Common myeloid progenitor, CD34-positive (primary cell): ENCODE data around the gene METTL16.
"Not testable (repeated sequence)": the region's sequence is repeated elsewhere in the genome, so short reads cannot be mapped to it uniquely, and the experiment has no call there.

Experiments
- CTCF ChIA-PET: fragments of 350-600 bp; sonication (Branson Sonifier 250); formaldehyde crosslinking; loops from one replicate; lab custom pipeline; 2021; ENCODE audit warnings: antibody characterized with exemption; lab: Charles Lee
- POLR2A ChIA-PET: fragments of 350-600 bp; sonication (Branson Sonifier 250); formaldehyde crosslinking; loops from one replicate; lab custom pipeline; 2021; ENCODE audit warnings: antibody characterized with exemption; lab: Charles Lee
- DNase-seq, 3 donors: peaks; one replicate each; pipeline versions ENCODE4 v3.0.0 to v3.0.0-alpha.2; 2013
- H3K27ac ChIP-seq, 2 experiments: 1 replicate in 1 of 2; 2 replicates in 1 of 2; pipeline ENCODE4 v1.7.0; 2013; ENCODE audit warnings: inconsistent platforms in 2 of 2, low read length in 2 of 2, mild to moderate bottlenecking in 2 of 2, low read depth in 1 of 2, moderate library complexity in 1 of 2; ENCODE audit not compliant: severe bottlenecking in 2 of 2, insufficient read depth in 1 of 2, poor library complexity in 1 of 2
- H3K27me3 ChIP-seq, 5 experiments: replicated peaks in 2 of 5; 1 replicate in 3 of 5; 2 replicates in 2 of 5; pipeline versions ENCODE4 v1.6.1 to v1.7.0; 2013; ENCODE audit warnings: low read length in 4 of 5, mild to moderate bottlenecking in 2 of 5, moderate library complexity in 2 of 5, inconsistent platforms in 1 of 5; ENCODE audit not compliant: insufficient read depth in 5 of 5, control insufficient read depth in 4 of 5
- H3K36me3 ChIP-seq, 4 experiments: 1 replicate in 2 of 4; 2 replicates in 2 of 4; pipeline versions ENCODE4 v1.6.1 to v1.7.0; 2013; ENCODE audit warnings: low read length in 3 of 4, control low read depth in 1 of 4, mild to moderate bottlenecking in 1 of 4; ENCODE audit not compliant: control insufficient read depth in 4 of 4, insufficient read depth in 4 of 4
- H3K4me1 ChIP-seq, 4 experiments: 1 replicate in 3 of 4; 2 replicates in 1 of 4; pipeline versions ENCODE4 v1.6.1 to v1.7.1; 2013; ENCODE audit warnings: low read length in 3 of 4, mild to moderate bottlenecking in 3 of 4, control low read depth in 1 of 4, inconsistent platforms in 1 of 4, moderate library complexity in 1 of 4; ENCODE audit not compliant: control insufficient read depth in 4 of 4, insufficient read depth in 4 of 4; ENCODE audit errors: control extremely low read depth in 1 of 4
- H3K4me3 ChIP-seq, 7 experiments: 1 replicate in 4 of 7; 2 replicates in 3 of 7; pipeline versions ENCODE4 v1.5.1 to v1.7.0; 2013; ENCODE audit warnings: mild to moderate bottlenecking in 7 of 7, low read length in 6 of 7, moderate library complexity in 6 of 7, inconsistent platforms in 2 of 7, low read depth in 2 of 7, control low read depth in 1 of 7; ENCODE audit not compliant: insufficient read depth in 4 of 7, control insufficient read depth in 1 of 7; ENCODE audit errors: extremely low read depth in 1 of 7
- H3K9me3 ChIP-seq, 5 experiments: 1 replicate in 4 of 5; 2 replicates in 1 of 5; pipeline versions ENCODE4 v1.6.1 to v1.7.1; 2013; ENCODE audit warnings: low read length in 4 of 5, mild to moderate bottlenecking in 2 of 5, inconsistent platforms in 1 of 5, low read depth in 1 of 5, moderate library complexity in 1 of 5; ENCODE audit not compliant: control insufficient read depth in 4 of 5, insufficient read depth in 2 of 5; ENCODE audit errors: control extremely low read depth in 1 of 5
- WGBS: methylation state at CpG from one replicate; pipeline ENCODE4 v1.1.5; 2013; ENCODE audit not compliant: insufficient coverage; 5-methylcytosine and 5-hydroxymethylcytosine counted together

Gene METTL16

GRCh38 chr17:2547176-2547575 is 35.5 kb upstream of the METTL16 start:
- H3K4me3 ChIP-seq, result no peak overlapping the region
- no peaks in the 10 kb centered on the region for H3K9me3 ChIP-seq
- no peaks in the 10 kb centered on the region for H3K4me1 ChIP-seq
- H3K27ac ChIP-seq, result no peak overlapping the region
- POLR2A ChIA-PET, result no interaction called here
- DNase-seq, result no peak
- CTCF ChIA-PET, result interaction anchor here (0.8 kb wide), 1 partner anchor 44 kb away, joined by 3 read pairs; no protein-coding TSS in a partner anchor
- no peaks in the 10 kb centered on the region for H3K36me3 ChIP-seq
- 92% methylated on average over 5 of the region's 9 CpGs for WGBS
- H3K27me3 ChIP-seq, result peaks cover 0 to 6% (median 3%) of the 10 kb centered on the region in 5 experiments

GRCh38 chr17:2545393-2545792 is 33.7 kb upstream of the METTL16 start:
- no peaks in the 10 kb centered on the region for H3K36me3 ChIP-seq
- WGBS, result 94% methylated on average over 6 of the region's 7 CpGs
- no peak for DNase-seq
- CTCF ChIA-PET, result no interaction called here
- H3K27me3 ChIP-seq, result peaks cover 0 to 2% (median 0%) of the 10 kb centered on the region in 5 experiments
- POLR2A ChIA-PET, result no interaction called here
- no peaks in the 10 kb centered on the region for H3K9me3 ChIP-seq
- no peak overlapping the region for H3K27ac ChIP-seq
- H3K4me3 ChIP-seq, result no peak overlapping the region
- no peaks in the 10 kb centered on the region for H3K4me1 ChIP-seq

- no peaks in the 10 kb centered on the region for H3K36me3 ChIP-seq
- H3K9me3 ChIP-seq, result no peaks in the 10 kb centered on the region
- no peak overlapping the region for H3K4me3 ChIP-seq
- CTCF ChIA-PET, result no interaction called here
- no peak overlapping the region for H3K27ac ChIP-seq
- POLR2A ChIA-PET, result no interaction called here
- DNase-seq, result peak in 2 of 3 donors; percentile 51 to 66
- H3K4me1 ChIP-seq, result no peaks in the 10 kb centered on the region
- WGBS, result 60% methylated on average over 3 of the region's 7 CpGs
- no peaks in the 10 kb centered on the region for H3K27me3 ChIP-seq
Measured at GRCh38 chr17:2542456-2542855, 30.8 kb upstream of the METTL16 start.

GRCh38 chr17:2542056-2542455 is 30.4 kb upstream of the METTL16 start:
- Histone ChIP-seq H3K27ac (no peak overlapping the region), H3K4me3 (no peak overlapping the region), H3K36me3 (no peaks in the 10 kb centered on the region), H3K27me3 (no peaks in the 10 kb centered on the region), H3K4me1 (no peaks in the 10 kb centered on the region), H3K9me3 (no peaks in the 10 kb centered on the region)
- ChIA-PET CTCF (no interaction called here), POLR2A (no interaction called here)
- 92% methylated on average over 4 of the region's 4 CpGs for WGBS
- DNase-seq, result no peak

- H3K27me3 ChIP-seq, H3K9me3 ChIP-seq, H3K4me3 ChIP-seq, POLR2A ChIA-PET, H3K27ac ChIP-seq, DNase-seq, H3K4me1 ChIP-seq, CTCF ChIA-PET, H3K36me3 ChIP-seq: not testable (repeated sequence)
- WGBS, result no CpG with 5 or more reads among the region's 5 CpGs
Measured at GRCh38 chr17:2537579-2537978, 25.9 kb upstream of the METTL16 start.

- ChIA-PET CTCF (interaction anchor here (1.6 kb wide), 1 partner anchor 16 kb away, joined by 3 read pairs; no protein-coding TSS in a partner anchor), POLR2A (no interaction called here)
- no peak overlapping the region for H3K4me3 ChIP-seq
- H3K27ac ChIP-seq, result no peak overlapping the region
- peaks cover 0 to 5% (median 2%) of the 10 kb centered on the region in 4 experiments for H3K4me1 ChIP-seq
- no peaks in the 10 kb centered on the region for H3K9me3 ChIP-seq
- peaks cover 0 to 2% (median 0%) of the 10 kb centered on the region in 5 experiments for H3K27me3 ChIP-seq
- no peaks in the 10 kb centered on the region for H3K36me3 ChIP-seq
- no peak for DNase-seq
- 97% methylated on average over 27 of the region's 37 CpGs for WGBS
Measured at GRCh38 chr17:2532146-2532720, 20.5 kb upstream of the METTL16 start.

GRCh38 chr17:2531243-2531954 is 19.7 kb upstream of the METTL16 start:
- H3K27ac ChIP-seq, H3K27me3 ChIP-seq, H3K9me3 ChIP-seq, POLR2A ChIA-PET, H3K4me1 ChIP-seq, H3K36me3 ChIP-seq: not testable (repeated sequence)
- DNase-seq, result peak; percentile 29 to 81 (median 69)
- H3K4me3 ChIP-seq, result peak overlapping the region in 1 of 7 experiments; percentile 11
- WGBS, result 25% methylated on average over 4 of the region's 9 CpGs
- CTCF ChIA-PET, result interaction anchor here (1.6 kb wide), 1 partner anchor 16 kb away, joined by 3 read pairs; no protein-coding TSS in a partner anchor
